GM12878 (cell line): Measurements from ENCODE around the gene TSPEAR. TPM values are rescaled to one million over a fixed set of nuclear protein-coding genes. Genes with fewer than 3 reads are reported as not detected.

ENCODE experiments used
- ATAC-seq: fragments of 200-7000 bp; cut with Tn5 transposase; 3 replicates; pipeline ENCODE4 v1.9.1; 2020; ENCODE audit warnings: mild to moderate bottlenecking, moderate library complexity
- BruUV-seq: library from RNA; stranded (reverse); fragments of 400-500 nt; replicated peaks from 2 replicates; lab custom pipeline; 2021; lab: Mats Ljungman, UMichigan
- CTCF ChIA-PET: fragments of 300-600 bp; sonication (Branson Sonifier 250); formaldehyde crosslinking; extraction: SDS; loops from one replicate; lab custom pipeline; 2021; ENCODE audit warnings: inconsistent platforms; lab: Yijun Ruan, JAX
- POLR2A ChIA-PET: fragments of 350-600 bp; formaldehyde crosslinking; extraction: SDS; loops from one replicate; lab custom pipeline; 2021; ENCODE audit warnings: inconsistent platforms; lab: Charles Lee
- RAD21 ChIA-PET: fragments of 300-600 bp; sonication (Branson Sonifier 250); formaldehyde crosslinking; loops from one replicate; lab custom pipeline; 2023; ENCODE audit warnings: antibody characterized with exemption; ENCODE audit not compliant: unreplicated experiment; lab: Charles Lee
- SMC1A ChIA-PET: fragments of 300-600 bp; sonication (Branson Sonifier 250); formaldehyde crosslinking; loops from one replicate; lab custom pipeline; 2023; ENCODE audit not compliant: unreplicated experiment, uncharacterized antibody; lab: Charles Lee
- DNase-seq: peaks from one replicate; pipeline ENCODE4 v3.0.0-alpha.2; 2011; ENCODE audit warnings: low read depth, low spot score
- FAIRE-seq: peaks from 3 replicates; lab custom pipeline; 2011; peaks lifted over from hg19 to GRCh38; lab: Jason Lieb, UNC
- H2AFZ ChIP-seq: 2 replicates; pipeline ENCODE4 v1.6.0; 2011; ENCODE audit warnings: low read depth, low read length, control low read depth; ENCODE audit not compliant: control insufficient read depth
- H3K27ac ChIP-seq: 2 replicates; pipeline ENCODE4 v1.5.1; 2011; ENCODE audit warnings: control low read depth; ENCODE audit not compliant: control insufficient read depth, insufficient read depth
- H3K27me3 ChIP-seq, 2 experiments: replicated peaks in 1 of 2; 2 replicates each; pipeline versions ENCODE4 v1.6.0 to v1.6.1; 2011; ENCODE audit warnings: low read length in 1 of 2; ENCODE audit not compliant: control insufficient read depth in 2 of 2, insufficient read depth in 2 of 2
- H3K36me3 ChIP-seq, 2 experiments: 2 replicates each; pipeline ENCODE4 v1.5.1; 2011; ENCODE audit warnings: low read length in 1 of 2; ENCODE audit not compliant: control insufficient read depth in 2 of 2, insufficient read depth in 2 of 2
- H3K4me1 ChIP-seq: 2 replicates; pipeline ENCODE4 v1.6.1; 2011; ENCODE audit warnings: mild to moderate bottlenecking, low read length, moderate library complexity, mixed read lengths; ENCODE audit not compliant: control insufficient read depth, insufficient read depth
- H3K4me2 ChIP-seq: 2 replicates; pipeline ENCODE4 v1.6.0; 2011; ENCODE audit warnings: control low read depth; ENCODE audit not compliant: control insufficient read depth, insufficient read depth
- H3K4me3 ChIP-seq: fragments of 200-600 bp; sonication (generic); 2 replicates; pipeline ENCODE4 v1.5.1; 2016
- H3K79me2 ChIP-seq: 2 replicates; pipeline ENCODE4 v1.6.0; 2011; ENCODE audit warnings: low read length; ENCODE audit not compliant: control insufficient read depth, insufficient read depth
- H3K9ac ChIP-seq: 2 replicates; pipeline ENCODE4 v1.8.0; 2011; ENCODE audit warnings: low read length, control low read depth, mixed read lengths; ENCODE audit not compliant: control insufficient read depth, insufficient read depth
- H3K9me3 ChIP-seq: replicated peaks from 3 replicates; pipeline ENCODE4 v1.5.1; 2011; ENCODE audit warnings: mild to moderate bottlenecking, low read length; ENCODE audit not compliant: control insufficient read depth, insufficient read depth
- H4K20me1 ChIP-seq: 2 replicates; pipeline ENCODE4 v1.6.0; 2011; ENCODE audit not compliant: control insufficient read depth, insufficient read depth
- CHD2 ChIP-seq: IDR thresholded peaks from 2 replicates; pipeline ENCODE4 v1.6.1; 2011; ENCODE audit warnings: low read depth, low read length, improper control_type of control experiment, borderline replicate concordance
- E2F4 ChIP-seq: IDR thresholded peaks from 2 replicates; pipeline ENCODE4 v1.6.1; 2012; ENCODE audit warnings: low read depth, low read length, improper control_type of control experiment
- EP300 ChIP-seq, 2 experiments: fragments of 150-350 bp in 1 of 2; IDR thresholded peaks; 2 replicates each; pipeline ENCODE4 v1.6.1; 2011 to 2012; ENCODE audit warnings: low read depth in 2 of 2, low read length in 2 of 2, borderline replicate concordance in 1 of 2, improper control_type of control experiment in 1 of 2, inconsistent platforms in 1 of 2; ENCODE audit not compliant: control insufficient read depth in 1 of 2
- MLLT1 ChIP-seq: fragments of 450-650 bp; IDR thresholded peaks from 2 replicates; pipeline ENCODE4 v1.6.1; 2016; ENCODE audit warnings: mild to moderate bottlenecking
- PRDM15 ChIP-seq: fragments of 450-650 bp; formaldehyde crosslinking; IDR thresholded peaks from 2 replicates; pipeline ENCODE4 v1.4.0; 2020; ENCODE audit warnings: mild to moderate bottlenecking, moderate library complexity
- SIX5 ChIP-seq: IDR thresholded peaks from 2 replicates; pipeline ENCODE4 v1.6.1; 2011; ENCODE audit warnings: mild to moderate bottlenecking, low read depth, low read length, moderate library complexity; ENCODE audit not compliant: severe bottlenecking
- SKIL ChIP-seq: fragments of 450-650 bp; IDR thresholded peaks from 2 replicates; pipeline ENCODE4 v1.6.1; 2017; ENCODE audit warnings: mild to moderate bottlenecking, low read depth, inconsistent platforms; ENCODE audit not compliant: poor library complexity, severe bottlenecking
- STAT3 ChIP-seq: IDR thresholded peaks from 2 replicates; pipeline ENCODE4 v1.6.1; 2011; ENCODE audit warnings: low read depth, low read length, improper control_type of control experiment
- TCF7 ChIP-seq: IDR thresholded peaks from 2 replicates; pipeline ENCODE4 v1.6.1; 2014; ENCODE audit warnings: antibody characterized with exemption, borderline replicate concordance
- YBX1 ChIP-seq: fragments of 450-650 bp; IDR thresholded peaks from 2 replicates; pipeline ENCODE4 v1.6.1; 2016; ENCODE audit warnings: antibody characterized with exemption
- ZNF217 ChIP-seq: fragments of 450-650 bp; IDR thresholded peaks from 2 replicates; pipeline ENCODE4 v1.6.1; 2017; ENCODE audit warnings: antibody characterized with exemption, mild to moderate bottlenecking
- ZNF384 ChIP-seq: IDR thresholded peaks from 2 replicates; pipeline ENCODE4 v1.6.1; 2012; ENCODE audit warnings: low read depth, mild to moderate bottlenecking, low read length, improper control_type of control experiment, borderline replicate concordance
- WGBS: methylation state at CpG from one replicate; pipeline ENCODE4 v1.1.6; 2016; ENCODE audit warnings: low lambda C conversion rate; ENCODE audit not compliant: insufficient replicate concordance, insufficient coverage; ENCODE audit errors: missing lambda C conversion rate; 5-methylcytosine and 5-hydroxymethylcytosine counted together
- in situ Hi-C: fragments of 300-500 bp; cut with MboI; formaldehyde crosslinking; loops from 9 replicates; pipeline ENCODE4 v1.14.3; 2018; ENCODE audit warnings: mixed read lengths
- intact Hi-C: fragments of 100-400 bp; cut with micrococcal nuclease; formaldehyde crosslinking; loops from one replicate; pipeline ENCODE4 v1.14.2; 2022; ENCODE audit not compliant: unreplicated experiment
- polyA plus RNA-seq, 11 experiments: library from polyadenylated mRNA; depleted of rRNA in 4 of 11; unstranded in 6 of 11; stranded (reverse) in 5 of 11; fragments of >200 nt; fragmentation: Nextera tagmentation in 4 of 11; fragmentation: Illumina TruSeq in 1 of 11; extraction: Ambion mirVana in 4 of 11; extraction: Trizol in 1 of 11; gene quantifications; 1 replicate in 1 of 11; 2 replicates in 10 of 11; pipeline versions ENCODE4 v1.2.1 to v1.2.3, GENCODE V29; 2011 to 2016; ENCODE audit warnings: inconsistent platforms in 2 of 11, missing spikeins in 2 of 11, low read depth in 1 of 11
- total RNA-seq, 4 experiments: library from RNA; depleted of rRNA in 3 of 4; stranded (reverse); fragments of >200 nt in 3 of 4; fragmentation: Illumina TruSeq in 1 of 4; extraction: Trizol in 1 of 4; gene quantifications; 2 replicates each; pipeline versions ENCODE4 v1.2.1 to v1.2.3, GENCODE V29; 2013 to 2021

Gene TSPEAR
- total and polyA plus RNA-seq, 10 of the 15 experiments (the other 5 are each of a cell fraction or from before 2014, with no cell fraction given): not detected

GRCh38 chr21:44530903-44531605 lies 180.3 kb downstream of the TSPEAR start (continued):
- TF ChIP-seq E2F4 (no peak), PRDM15 (CRISPR knock-in tag) (no peak)

GRCh38 chr21:44530221-44530902 lies 181.0 kb downstream of the TSPEAR start:
- ChIA-PET POLR2A (no interaction called here), SMC1A (no interaction called here), RAD21 (no interaction called here), CTCF (no interaction called here)
- ATAC-seq (no peak), DNase-seq (no peak), FAIRE-seq (no peak)
- Histone ChIP-seq H3K36me3 (no peaks in the 10 kb centered on the region), H3K27ac (no peak overlapping the region), H3K9me3 (no peaks in the 10 kb centered on the region; the same call in 2 of the 3 replicates), H3K79me2 (no peaks in the 10 kb centered on the region), H3K4me1 (no peaks in the 10 kb centered on the region), H3K9ac (no peak overlapping the region), H3K4me3 (no peak overlapping the region), H3K4me2 (no peak overlapping the region), H2AFZ (no peak overlapping the region), H3K27me3 (no peaks in the 10 kb centered on the region), H4K20me1 (no peaks in the 10 kb centered on the region)
- intact Hi-C loops (no loop called here), in situ Hi-C loops (no loop called here)
- no TSS peak for BruUV-seq
- 38% methylated on average over 7 of the region's 7 CpGs for WGBS
- TF ChIP-seq ZNF217 (no peak), CHD2 (no peak), YBX1 (no peak), ZNF384 (no peak), SKIL (no peak), EP300 (IDR thresholded peaks at IDR 0.05; ENCODE audit: borderline replicate concordance in 1 of 2, control insufficient read depth in 1 of 2, low read depth in 2 of 2, low read length in 2 of 2) (no peak), SIX5 (no peak), TCF7 (no peak), MLLT1 (no peak), STAT3 (no peak)
